Hepatocyte (in vitro differentiated cells): Measurements from ENCODE around the gene BTK.

Experiments
- EZH2 ChIP-seq: fragments of 200-600 bp; sonication (generic); IDR thresholded peaks from 2 replicates; pipeline ENCODE4 v1.6.1; 2016; ENCODE audit warnings: antibody characterized with exemption, mild to moderate bottlenecking, borderline replicate concordance
- EZH2phosphoT487 ChIP-seq: fragments of 200-600 bp; sonication (generic); IDR thresholded peaks from one replicate; pipeline ENCODE4 v1.6.1; 2018; ENCODE audit warnings: antibody characterized with exemption, mild to moderate bottlenecking, low read depth, moderate library complexity; ENCODE audit not compliant: unreplicated experiment, severe bottlenecking
- TF ChIP-seq, protein P1 (sequence below): fragments of 200-600 bp; sonication (generic); IDR thresholded peaks from 2 replicates; pipeline ENCODE4 v1.5.1; 2016; ENCODE audit warnings: antibody characterized with exemption, mild to moderate bottlenecking; ENCODE audit not compliant: poor library complexity

DNA sequence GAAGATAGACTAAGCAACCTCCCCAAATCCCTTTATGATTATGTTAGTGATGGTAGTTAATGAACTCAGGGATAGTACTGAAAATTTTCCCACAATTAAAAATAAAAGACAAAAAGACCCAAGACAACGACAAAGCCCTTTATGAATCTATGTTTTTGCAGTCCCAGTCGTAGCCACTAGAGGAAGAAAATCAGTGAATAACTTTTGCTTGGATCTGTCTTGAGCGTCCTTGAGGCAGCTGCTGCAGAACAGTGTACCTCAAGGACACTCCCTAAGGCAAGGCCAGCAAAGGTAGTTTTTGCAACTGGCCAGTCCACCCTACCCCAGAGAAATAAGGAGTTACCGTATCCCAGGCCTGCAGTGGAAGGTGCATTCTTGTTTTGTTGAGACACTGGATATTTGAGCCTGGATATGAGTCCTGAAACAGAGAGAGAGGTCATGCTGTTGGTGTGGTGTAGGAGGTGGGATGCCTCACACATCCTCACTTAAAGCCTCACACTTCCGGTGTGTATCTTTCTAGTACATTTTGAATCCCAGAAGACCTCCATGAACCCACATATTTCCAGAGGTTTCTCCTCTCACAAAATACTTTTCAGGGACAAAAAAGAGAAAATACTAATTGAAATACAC, 28.7 kb downstream of the BTK start:
- TF ChIP-seq, protein P1, sequence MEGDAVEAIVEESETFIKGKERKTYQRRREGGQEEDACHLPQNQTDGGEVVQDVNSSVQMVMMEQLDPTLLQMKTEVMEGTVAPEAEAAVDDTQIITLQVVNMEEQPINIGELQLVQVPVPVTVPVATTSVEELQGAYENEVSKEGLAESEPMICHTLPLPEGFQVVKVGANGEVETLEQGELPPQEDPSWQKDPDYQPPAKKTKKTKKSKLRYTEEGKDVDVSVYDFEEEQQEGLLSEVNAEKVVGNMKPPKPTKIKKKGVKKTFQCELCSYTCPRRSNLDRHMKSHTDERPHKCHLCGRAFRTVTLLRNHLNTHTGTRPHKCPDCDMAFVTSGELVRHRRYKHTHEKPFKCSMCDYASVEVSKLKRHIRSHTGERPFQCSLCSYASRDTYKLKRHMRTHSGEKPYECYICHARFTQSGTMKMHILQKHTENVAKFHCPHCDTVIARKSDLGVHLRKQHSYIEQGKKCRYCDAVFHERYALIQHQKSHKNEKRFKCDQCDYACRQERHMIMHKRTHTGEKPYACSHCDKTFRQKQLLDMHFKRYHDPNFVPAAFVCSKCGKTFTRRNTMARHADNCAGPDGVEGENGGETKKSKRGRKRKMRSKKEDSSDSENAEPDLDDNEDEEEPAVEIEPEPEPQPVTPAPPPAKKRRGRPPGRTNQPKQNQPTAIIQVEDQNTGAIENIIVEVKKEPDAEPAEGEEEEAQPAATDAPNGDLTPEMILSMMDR, result no peak
- TF ChIP-seq EZH2 (no peak), EZH2phosphoT487 (no peak)
